ENCODE data around the gene CDK19.

CDK19 gene

DNA sequence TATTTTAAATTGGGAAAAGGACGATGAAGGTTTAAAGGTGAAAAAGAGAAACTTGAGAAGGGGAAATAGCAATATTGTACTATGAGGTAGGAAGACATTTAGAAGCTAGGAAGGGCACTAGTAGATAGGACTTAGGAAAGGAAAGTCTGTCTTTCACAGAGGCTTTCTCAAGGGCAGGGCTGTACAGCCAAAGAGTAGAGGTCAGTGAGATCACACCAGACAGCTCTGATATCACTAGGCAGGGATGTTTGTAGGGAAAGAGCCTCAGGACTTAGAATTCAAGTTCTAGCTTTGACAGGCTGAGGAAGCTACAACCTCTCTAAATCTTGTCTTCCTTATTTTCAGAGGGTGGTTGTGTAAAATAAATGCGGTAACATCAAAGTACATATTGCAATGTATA lies 178.5 kb downstream of the CDK19 start:
- DNase-seq (ENCODE audit: insufficient read length, low spot score) (no peak), FAIRE-seq (no peak)
- TF ChIP-seq POLR2A (IDR thresholded peaks at IDR 0.05; ENCODE audit: low read depth, low read length), result no peak

DNA sequence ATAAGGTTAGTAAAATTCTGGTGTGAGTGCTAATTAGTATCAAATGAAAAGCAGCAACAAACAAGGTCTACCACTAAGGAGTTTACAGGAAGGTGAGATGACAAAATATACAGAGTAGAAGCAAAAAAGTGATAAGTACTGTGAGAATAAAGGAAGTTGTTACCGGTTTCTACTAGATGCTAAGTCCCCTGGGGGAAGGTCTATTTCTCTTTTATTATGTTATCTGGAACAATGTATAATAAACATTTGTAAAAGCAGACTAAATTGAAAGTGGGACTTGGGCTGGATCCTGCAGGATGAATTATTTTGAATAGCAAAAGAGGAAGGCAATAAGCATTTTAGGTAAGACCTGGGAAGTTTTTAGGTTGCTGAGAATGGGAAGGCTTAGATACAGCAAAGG lies 180.2 kb downstream of the CDK19 start:
- FAIRE-seq (no peak), DNase-seq (ENCODE audit: insufficient read length, low spot score) (no peak)
- TF ChIP-seq POLR2A (IDR thresholded peaks at IDR 0.05; ENCODE audit: low read depth, low read length), result no peak

DNA sequence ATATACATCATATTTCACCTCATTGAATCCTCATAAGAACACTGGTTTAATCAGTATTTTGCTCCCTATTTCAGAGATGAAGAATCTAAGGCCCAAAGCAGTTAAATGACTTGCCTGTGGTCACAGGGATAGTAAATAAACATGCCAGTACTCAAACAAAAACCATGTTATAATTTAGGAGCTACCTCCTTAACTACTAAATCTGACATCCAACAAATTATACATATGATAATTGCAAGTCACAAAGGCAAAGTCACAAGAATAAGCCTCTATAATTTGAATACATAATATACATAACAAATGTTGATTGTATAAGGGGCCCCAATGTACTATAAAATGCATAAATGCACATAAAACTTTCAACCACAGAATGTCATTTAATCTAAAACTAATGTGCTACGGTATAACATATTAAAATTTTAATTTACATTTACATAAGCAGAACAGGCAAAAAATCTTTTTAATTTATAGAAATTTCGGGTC lies 181.5 kb downstream of the CDK19 start:
- DNase-seq (ENCODE audit: insufficient read length, low spot score) (no peak), FAIRE-seq (no peak)
- no peak for TF ChIP-seq POLR2A (IDR thresholded peaks at IDR 0.05; ENCODE audit: low read depth, low read length)

DNA sequence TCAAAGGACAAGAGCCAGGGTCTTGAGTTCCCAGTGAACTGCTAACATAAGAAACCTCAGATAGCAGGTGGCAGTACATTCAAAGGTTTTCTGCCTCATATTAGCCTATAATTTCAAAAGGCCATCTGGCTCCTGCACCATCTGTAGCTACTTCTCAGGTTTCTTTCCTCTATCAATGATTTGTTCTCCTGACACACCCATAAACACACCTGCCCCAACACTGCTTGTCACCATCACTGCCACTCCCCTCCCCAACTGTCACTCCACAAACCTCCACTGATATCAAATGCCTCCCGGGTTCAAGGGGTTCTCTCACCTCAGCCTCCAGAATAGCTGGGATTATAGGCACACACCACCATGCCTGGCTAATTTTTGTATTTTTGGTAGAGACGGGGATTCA lies 186.1 kb downstream of the CDK19 start:
- no peak for TF ChIP-seq POLR2A (IDR thresholded peaks at IDR 0.05; ENCODE audit: low read depth, low read length)
- FAIRE-seq (no peak), DNase-seq (ENCODE audit: insufficient read length, low spot score) (no peak)

DNA sequence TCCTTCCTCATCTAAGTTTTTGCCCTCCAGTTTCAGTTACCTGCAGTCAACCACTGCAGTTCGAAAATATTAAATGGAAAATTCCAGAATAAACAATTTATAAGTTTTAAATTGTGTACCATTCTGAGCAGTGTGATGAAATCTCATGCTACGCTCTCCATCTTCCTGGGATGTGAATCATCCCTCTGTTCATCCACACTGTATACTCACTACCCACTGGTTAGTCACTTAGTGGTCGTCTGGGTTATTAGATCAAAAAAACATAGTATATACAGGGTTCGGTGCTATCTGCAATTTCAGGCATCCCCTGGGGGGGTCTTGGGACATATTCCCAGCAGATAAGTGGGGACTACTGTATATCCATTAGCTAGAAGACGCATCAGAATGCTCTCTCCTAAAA lies 186.9 kb downstream of the CDK19 start:
- TF ChIP-seq POLR2A (IDR thresholded peaks at IDR 0.05; ENCODE audit: low read depth, low read length), result no peak
- peak; percentile 11 for FAIRE-seq
- DNase-seq (ENCODE audit: insufficient read length, low spot score), result peak; percentile 11

DNA sequence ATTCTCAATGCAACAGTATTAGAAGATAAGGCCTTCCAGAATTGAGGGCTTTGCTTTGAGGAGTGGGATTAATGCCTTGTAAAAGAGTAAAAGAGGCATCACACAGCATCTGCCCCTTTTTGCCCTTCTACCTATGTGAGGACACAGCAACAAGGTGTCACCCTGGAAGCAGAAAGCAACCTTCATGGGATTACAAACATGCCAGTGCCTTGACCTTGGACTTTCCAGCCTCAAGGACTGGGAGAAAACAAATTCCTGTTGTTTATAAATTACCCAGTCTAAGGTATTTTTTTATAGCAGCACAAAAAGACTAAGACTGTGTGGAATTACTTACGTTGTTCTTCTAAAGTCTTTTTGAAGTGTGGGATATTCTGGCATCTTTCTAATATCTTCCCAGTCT lies 188.8 kb downstream of the CDK19 start:
- TF ChIP-seq POLR2A (IDR thresholded peaks at IDR 0.05; ENCODE audit: low read depth, low read length), result no peak
- DNase-seq (ENCODE audit: insufficient read length, low spot score) (no peak), FAIRE-seq (no peak)

DNA sequence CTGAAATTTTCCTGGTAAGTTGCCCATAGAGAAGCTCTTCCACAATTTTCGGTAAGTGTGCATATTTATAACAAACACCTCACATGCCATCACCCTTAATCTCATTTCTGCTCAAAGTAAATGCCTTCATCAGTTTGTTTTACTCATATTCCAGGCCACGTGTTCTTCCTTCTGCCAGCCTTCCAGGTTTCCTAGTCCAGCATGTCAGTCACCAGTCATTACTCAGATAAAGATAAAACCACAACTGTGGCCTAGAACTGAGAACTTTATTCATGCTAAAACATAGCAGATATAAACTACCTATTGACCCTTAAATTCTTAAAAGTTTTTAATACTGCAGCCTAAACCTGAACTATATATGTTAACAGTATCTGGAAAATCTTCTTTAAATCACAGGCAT lies 189.4 kb downstream of the CDK19 start:
- DNase-seq (ENCODE audit: insufficient read length, low spot score) (no peak), FAIRE-seq (peak; percentile 78)
- TF ChIP-seq POLR2A (IDR thresholded peaks at IDR 0.05; ENCODE audit: low read depth, low read length), result no peak

DNA sequence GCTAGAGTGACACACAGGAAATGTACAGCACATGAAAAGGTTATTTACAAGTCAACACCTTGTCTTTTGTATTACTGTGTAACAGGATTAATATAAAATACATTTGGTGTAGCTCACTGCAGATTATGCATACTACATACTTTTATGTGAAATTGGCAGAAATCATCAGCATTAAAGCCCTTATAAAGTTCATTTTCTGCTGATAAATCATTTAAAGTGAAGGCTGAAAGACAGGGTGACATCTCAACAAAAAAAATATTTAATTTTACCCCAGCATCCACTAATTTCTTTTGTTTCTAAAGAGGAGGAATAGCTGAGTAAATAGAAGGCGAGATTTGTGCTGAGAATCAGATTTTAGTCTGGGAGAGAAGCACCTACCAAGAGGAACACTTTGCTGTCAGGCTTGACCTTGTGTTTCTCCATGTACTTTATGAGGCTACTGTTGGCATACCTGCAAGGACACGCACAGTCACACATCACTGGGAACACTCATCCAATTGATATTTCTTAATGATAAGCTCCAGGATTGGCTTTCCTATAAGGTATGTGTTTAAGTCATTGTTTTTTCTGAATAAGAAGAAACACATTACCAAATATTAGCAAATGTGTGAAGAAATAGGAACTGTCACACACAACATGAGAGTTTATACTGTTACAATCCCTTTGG lies 192.2 kb downstream of the CDK19 start:
- TF ChIP-seq POLR2A (IDR thresholded peaks at IDR 0.05; ENCODE audit: low read depth, low read length), result no peak

DNA sequence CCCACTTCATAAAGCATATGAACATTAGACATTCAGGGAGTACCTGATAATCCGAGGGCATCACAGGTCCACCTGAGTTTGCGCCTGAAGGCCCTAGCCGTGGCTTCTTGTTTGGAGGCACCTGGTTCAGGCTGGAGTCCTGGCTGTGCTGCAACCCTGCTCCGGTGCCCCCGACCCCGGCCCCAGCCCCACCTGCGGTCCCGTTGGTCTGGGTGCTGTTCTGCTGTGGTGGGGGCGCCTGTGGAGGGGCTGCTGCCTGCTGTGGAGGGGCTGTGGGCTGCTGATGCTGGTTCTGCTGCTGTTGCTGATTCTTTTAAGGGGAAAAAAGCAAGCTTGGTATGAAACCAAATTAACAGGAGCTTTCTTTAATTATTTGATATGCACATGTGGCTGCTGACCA lies 194.2 kb downstream of the CDK19 start:
- FAIRE-seq, result no peak
- no peak for TF ChIP-seq POLR2A (IDR thresholded peaks at IDR 0.05; ENCODE audit: low read depth, low read length)
- DNase-seq (ENCODE audit: insufficient read length, low spot score), result no peak

More for the DNA sequence above, 192.2 kb downstream of the CDK19 start:
- FAIRE-seq (no peak), DNase-seq (ENCODE audit: insufficient read length, low spot score) (no peak)

DNA sequence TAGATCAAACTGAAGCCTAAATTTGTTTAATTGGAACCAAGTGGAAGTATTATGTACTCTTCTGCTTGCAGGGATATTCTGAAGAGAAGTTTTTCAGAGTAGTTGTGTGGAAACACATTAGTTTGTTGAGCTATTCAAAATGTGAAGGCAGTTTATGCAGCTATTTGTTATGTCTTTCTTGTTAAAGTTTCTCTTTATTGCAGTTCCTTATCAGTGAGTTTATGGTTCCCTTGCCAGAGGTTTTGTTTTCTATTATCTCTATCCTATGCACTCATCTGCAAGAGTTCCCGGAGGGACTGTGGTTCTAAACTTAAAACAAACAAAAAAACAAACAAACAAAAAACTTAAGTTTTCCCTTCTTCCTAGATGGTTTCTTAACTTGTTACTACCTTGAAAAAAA lies 195.2 kb downstream of the CDK19 start:
- DNase-seq (ENCODE audit: insufficient read length, low spot score) (no peak), FAIRE-seq (no peak)
- no peak for TF ChIP-seq POLR2A (IDR thresholded peaks at IDR 0.05; ENCODE audit: low read depth, low read length)

- no peak for DNase-seq (ENCODE audit: insufficient read length, low spot score)
- TF ChIP-seq POLR2A (IDR thresholded peaks at IDR 0.05; ENCODE audit: low read depth, low read length), result no peak
- FAIRE-seq, result no peak
Observed at GRCh38 chr6:110619275-110619908, 195.9 kb downstream of the CDK19 start.

- DNase-seq (ENCODE audit: insufficient read length, low spot score), result no peak
- no peak for TF ChIP-seq POLR2A (IDR thresholded peaks at IDR 0.05; ENCODE audit: low read depth, low read length)
- no peak for FAIRE-seq
Observed at GRCh38 chr6:110618591-110619267, 196.5 kb downstream of the CDK19 start.

DNA sequence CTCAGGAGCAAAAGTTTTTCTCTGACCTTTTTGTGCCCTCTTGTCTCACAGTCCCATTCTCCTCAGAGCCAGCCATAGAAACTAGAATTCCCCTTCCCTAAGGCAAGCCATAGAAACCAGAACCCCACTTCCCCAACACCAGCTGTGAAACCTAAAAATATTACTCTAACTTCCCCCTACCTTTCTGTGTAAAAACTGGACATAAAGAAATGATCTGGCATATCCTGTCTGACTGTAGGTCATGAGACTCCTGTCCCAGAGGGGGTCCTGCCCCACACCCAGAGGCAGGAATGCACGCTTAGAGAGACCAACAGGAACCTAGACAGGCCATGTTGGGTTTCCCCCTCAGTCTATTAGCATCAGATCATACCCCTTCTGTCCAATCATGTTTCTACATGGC lies 198.2 kb downstream of the CDK19 start:
- TF ChIP-seq POLR2A (IDR thresholded peaks at IDR 0.05; ENCODE audit: low read depth, low read length), result no peak
- DNase-seq (ENCODE audit: insufficient read length, low spot score) (no peak), FAIRE-seq (no peak)

- no peak for TF ChIP-seq POLR2A (IDR thresholded peaks at IDR 0.05; ENCODE audit: low read depth, low read length)
- FAIRE-seq (no peak), DNase-seq (ENCODE audit: insufficient read length, low spot score) (no peak)
Observed at GRCh38 chr6:110615722-110616121, 199.5 kb downstream of the CDK19 start.

DNA sequence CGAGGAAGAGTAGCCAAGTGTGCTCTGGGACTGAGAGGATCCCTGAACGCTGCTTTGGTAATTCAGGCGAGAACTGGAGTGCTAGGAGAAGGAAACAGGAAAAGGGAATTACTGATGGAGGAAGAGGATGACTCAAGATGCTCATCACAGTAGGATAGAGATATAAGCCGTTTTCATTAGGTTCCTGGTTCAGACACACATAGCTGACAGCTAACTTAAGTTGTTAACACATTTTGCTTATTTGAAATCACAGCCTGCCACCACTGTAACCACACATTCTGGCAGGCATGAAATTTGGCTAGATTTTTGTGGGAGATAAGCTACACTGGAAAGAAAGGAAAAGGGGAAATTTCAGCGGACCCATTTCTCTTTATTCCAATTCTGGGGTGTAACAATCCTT lies 200.7 kb downstream of the CDK19 start:
- FAIRE-seq (no peak), DNase-seq (ENCODE audit: insufficient read length, low spot score) (no peak)
- no peak for TF ChIP-seq POLR2A (IDR thresholded peaks at IDR 0.05; ENCODE audit: low read depth, low read length)
